H9 (cell line): Measurements from ENCODE around the gene ANKS1B. TPM values are rescaled to one million over a fixed set of nuclear protein-coding genes. Genes with fewer than 3 reads are reported as not detected.

Experiments used
- DNase-seq: peaks from one replicate; pipeline ENCODE4 v3.0.0-alpha.2; 2017
- H2AFZ ChIP-seq: one replicate; pipeline ENCODE4 v1.6.1; 2013; ENCODE audit warnings: mild to moderate bottlenecking, low read length, control low read depth, moderate library complexity
- H2AK5ac ChIP-seq: 2 replicates; pipeline ENCODE4 v1.6.1; 2013; ENCODE audit warnings: low read length, control low read depth, mixed read lengths; ENCODE audit not compliant: insufficient read length
- H2BK120ac ChIP-seq: one replicate; pipeline ENCODE4 v1.6.1; 2013; ENCODE audit warnings: low read depth, mild to moderate bottlenecking, low read length, control low read depth, inconsistent platforms; ENCODE audit not compliant: poor library complexity, severe bottlenecking
- H2BK12ac ChIP-seq: 2 replicates; pipeline ENCODE4 v1.6.1; 2013; ENCODE audit warnings: low read length, control low read depth, mixed read lengths, low read depth; ENCODE audit not compliant: insufficient read length
- H2BK15ac ChIP-seq: 2 replicates; pipeline ENCODE4 v1.6.1; 2013; ENCODE audit warnings: low read depth, low read length, control low read depth
- H2BK20ac ChIP-seq: one replicate; pipeline ENCODE4 v1.6.1; 2013; ENCODE audit warnings: low read depth, mild to moderate bottlenecking, low read length, control low read depth, inconsistent platforms; ENCODE audit not compliant: poor library complexity, severe bottlenecking
- H2BK5ac ChIP-seq: 2 replicates; pipeline ENCODE4 v1.6.1; 2013; ENCODE audit warnings: low read length, control low read depth, mixed read lengths; ENCODE audit not compliant: insufficient read length
- H3K14ac ChIP-seq: 2 replicates; pipeline ENCODE4 v1.6.1; 2013; ENCODE audit warnings: low read length, control low read depth; ENCODE audit not compliant: insufficient read depth
- H3K18ac ChIP-seq: 2 replicates; pipeline ENCODE4 v1.6.1; 2013; ENCODE audit warnings: low read depth, mild to moderate bottlenecking, mixed read lengths, low read length, control low read depth; ENCODE audit not compliant: insufficient read length
- H3K23ac ChIP-seq: 2 replicates; pipeline ENCODE4 v1.6.1; 2013; ENCODE audit warnings: low read length, control low read depth, mixed read lengths, low read depth; ENCODE audit not compliant: insufficient read length
- H3K23me2 ChIP-seq: 2 replicates; pipeline ENCODE4 v1.6.1; 2013; ENCODE audit warnings: low read depth, mild to moderate bottlenecking, mixed read lengths, low read length, control low read depth; ENCODE audit not compliant: insufficient read length, poor library complexity, severe bottlenecking
- H3K27ac ChIP-seq: 2 replicates; pipeline ENCODE4 v1.5.1; 2013; ENCODE audit warnings: low read length, control low read depth, mixed read lengths, low read depth; ENCODE audit not compliant: insufficient read length
- H3K27me3 ChIP-seq: 2 replicates; pipeline ENCODE4 v1.6.1; 2013; ENCODE audit warnings: low read length, control low read depth, inconsistent platforms; ENCODE audit not compliant: insufficient read depth
- H3K4ac ChIP-seq: 2 replicates; pipeline ENCODE4 v1.6.1; 2013; ENCODE audit warnings: low read depth, mild to moderate bottlenecking, control low read depth, inconsistent platforms, low read length, moderate library complexity
- H3K4me1 ChIP-seq: 2 replicates; pipeline ENCODE4 v1.6.1; 2013; ENCODE audit warnings: low read length, control low read depth, inconsistent platforms; ENCODE audit not compliant: insufficient read depth
- H3K4me2 ChIP-seq: 2 replicates; pipeline ENCODE4 v1.6.1; 2013; ENCODE audit warnings: low read length, control low read depth, mixed read lengths; ENCODE audit not compliant: insufficient read length, insufficient read depth
- H3K56ac ChIP-seq: 2 replicates; pipeline ENCODE4 v1.6.1; 2013; ENCODE audit warnings: low read depth, mild to moderate bottlenecking, mixed read lengths, low read length, control low read depth; ENCODE audit not compliant: insufficient read length
- H3K79me1 ChIP-seq: 2 replicates; pipeline ENCODE4 v1.6.1; 2013; ENCODE audit warnings: low read depth, mild to moderate bottlenecking, moderate library complexity, low read length, control low read depth, inconsistent platforms; ENCODE audit not compliant: insufficient read depth, poor library complexity, severe bottlenecking
- H3K79me2 ChIP-seq: 2 replicates; pipeline ENCODE4 v1.6.1; 2013; ENCODE audit warnings: low read length, control low read depth, inconsistent platforms; ENCODE audit not compliant: insufficient read depth
- H3K9ac ChIP-seq: 2 replicates; pipeline ENCODE4 v1.6.1; 2013; ENCODE audit warnings: low read length, control low read depth, mixed read lengths; ENCODE audit not compliant: insufficient read length; ENCODE audit errors: extremely low read depth
- H3K9me3 ChIP-seq: one replicate; pipeline ENCODE4 v1.6.1; 2013; ENCODE audit warnings: low read depth, low read length, inconsistent platforms; ENCODE audit not compliant: control insufficient read depth
- H3T11ph ChIP-seq: one replicate; pipeline ENCODE4 v1.6.1; 2013; ENCODE audit warnings: mild to moderate bottlenecking, low read length, control low read depth, inconsistent platforms
- H4K20me1 ChIP-seq: one replicate; pipeline ENCODE4 v1.6.1; 2013; ENCODE audit not compliant: control insufficient read depth, insufficient read length, insufficient read depth
- H4K5ac ChIP-seq: 2 replicates; pipeline ENCODE4 v1.6.1; 2013; ENCODE audit warnings: low read depth, mild to moderate bottlenecking, mixed read lengths, low read length, control low read depth; ENCODE audit not compliant: insufficient read length
- H4K8ac ChIP-seq: replicated peaks from 2 replicates; pipeline ENCODE4 v1.6.1; 2013; ENCODE audit warnings: low read length, control low read depth, mixed read lengths, low read depth; ENCODE audit not compliant: insufficient read length
- H4K91ac ChIP-seq: 2 replicates; pipeline ENCODE4 v1.6.1; 2013; ENCODE audit warnings: low read depth, mild to moderate bottlenecking, moderate library complexity, mixed read lengths, low read length, control low read depth; ENCODE audit not compliant: insufficient read length
- H3K27ac Mint-ChIP-seq, 3 experiments: 2 replicates in 2 of 3; 3 replicates in 1 of 3; pipeline ENCODE4 v1.8.0; 2020 to 2021; ENCODE audit warnings: mixed read lengths in 3 of 3, mild to moderate bottlenecking in 1 of 3, moderate library complexity in 1 of 3
- H3K27me3 Mint-ChIP-seq: 2 replicates; pipeline ENCODE4 v1.8.0; 2021; ENCODE audit warnings: low read depth, mild to moderate bottlenecking, moderate library complexity, mixed read lengths
- H3K36me3 Mint-ChIP-seq, 3 experiments: 2 replicates in 2 of 3; 3 replicates in 1 of 3; pipeline ENCODE4 v1.8.0; 2020 to 2021; ENCODE audit warnings: low read depth in 3 of 3, mixed read lengths in 3 of 3; ENCODE audit not compliant: insufficient read depth in 1 of 3
- H3K4me1 Mint-ChIP-seq, 2 experiments: 2 replicates each; pipeline ENCODE4 v1.8.0; 2020; ENCODE audit warnings: mixed read lengths in 2 of 2
- H3K4me3 Mint-ChIP-seq, 2 experiments: 2 replicates in 1 of 2; 3 replicates in 1 of 2; pipeline ENCODE4 v1.8.0; 2020 to 2021; ENCODE audit warnings: mild to moderate bottlenecking in 2 of 2, mixed read lengths in 2 of 2, moderate library complexity in 1 of 2
- H3K9me3 Mint-ChIP-seq, 2 experiments: 2 replicates in 1 of 2; 3 replicates in 1 of 2; pipeline ENCODE4 v1.8.0; 2020; ENCODE audit warnings: mild to moderate bottlenecking in 2 of 2, mixed read lengths in 2 of 2, moderate library complexity in 1 of 2
- CTCF ChIP-seq: fragments of 200-600 bp; sonication (generic); conservative IDR thresholded peaks from 3 replicates; pipeline ENCODE4 v1.8.0; 2021; ENCODE audit warnings: antibody characterized with exemption, mild to moderate bottlenecking
- WGBS: extraction: QIAGEN DNeasy Blood & Tissue Kit; methylation state at CpG from one replicate; pipeline ENCODE4 v1.1.7; 2013; ENCODE audit warnings: missing lambda C conversion rate, low lambda C conversion rate, mixed read lengths; ENCODE audit not compliant: insufficient read length; ENCODE audit errors: extremely low coverage; 5-methylcytosine and 5-hydroxymethylcytosine counted together
- total RNA-seq: library from RNA; stranded (reverse); gene quantifications from 2 replicates; pipeline ENCODE4 v1.2.1, GENCODE V29; 2021

The ANKS1B gene
- total RNA-seq, 1 experiment from 2014 or later: 4.1 TPM

GRCh38 chr12:99002156-99002555 lies 982.6 kb downstream of the ANKS1B start:
- Mint-ChIP-seq H3K27me3 (no peaks in the 10 kb centered on the region; the same call in 1 of the 2 replicates), H3K36me3 (no peaks in the 10 kb centered on the region), H3K4me1 (no peaks in the 10 kb centered on the region), H3K27ac (no peak overlapping the region), H3K9me3 (no peaks in the 10 kb centered on the region), H3K4me3 (no peak overlapping the region)
- Histone ChIP-seq H3K27ac (no peak overlapping the region), H4K5ac (no peak overlapping the region), H2BK15ac (no peak overlapping the region), H2BK12ac (no peak overlapping the region), H3T11ph (no peak overlapping the region), H3K9me3 (no peaks in the 10 kb centered on the region), H4K20me1 (no peaks in the 10 kb centered on the region), H3K4ac (no peak overlapping the region), H2BK5ac (no peak overlapping the region), H3K9ac (no peak overlapping the region), H3K18ac (no peak overlapping the region), H4K8ac (no peak overlapping the region), H2BK120ac (no peak overlapping the region), H3K56ac (no peak overlapping the region), H3K27me3 (no peaks in the 10 kb centered on the region), H3K23ac (no peak overlapping the region), H3K23me2 (no peaks in the 10 kb centered on the region), H2AFZ (no peak overlapping the region), H3K79me1 (no peaks in the 10 kb centered on the region), H4K91ac (no peak overlapping the region), H2AK5ac (no peak overlapping the region), H3K14ac (no peak overlapping the region), H2BK20ac (no peak overlapping the region), H3K4me1 (no peaks in the 10 kb centered on the region), H3K79me2 (no peaks in the 10 kb centered on the region), H3K4me2 (no peak overlapping the region)
- TF ChIP-seq CTCF: no peak
- DNase-seq: no peak
- no CpG with 5 or more reads among the region's 3 CpGs for WGBS
